Measurements from ENCODE around the gene ITPR2.

DNA sequence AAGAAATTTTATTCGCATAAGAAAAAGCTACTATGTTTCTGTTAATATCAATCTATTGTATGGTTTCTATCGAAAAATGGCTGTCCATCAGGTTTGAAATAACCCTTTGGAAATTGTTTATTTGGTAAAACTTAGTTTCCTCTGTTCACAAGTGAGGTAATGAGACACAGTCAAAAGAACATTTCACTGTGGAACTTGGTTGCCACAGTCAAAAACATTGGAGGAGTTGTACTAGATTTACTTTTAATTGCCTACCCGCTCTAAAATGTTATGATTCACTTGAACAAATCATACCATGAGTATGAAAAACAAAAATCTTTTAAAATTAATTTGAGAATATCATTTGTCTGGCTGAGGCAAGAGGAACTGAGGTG, 46.5 kb downstream of the ITPR2 start:
- TF ChIP-seq CTCF (IDR thresholded peaks at IDR 0.05) (no peak), EP300 (IDR thresholded peaks at IDR 0.05) (no peak), POLR2A (IDR thresholded peaks at IDR 0.05) (no peak)

Measured in tibial nerve (tissue), 4 donors.